ENCODE results near the gene C10orf90.

C10orf90 gene

DNA sequence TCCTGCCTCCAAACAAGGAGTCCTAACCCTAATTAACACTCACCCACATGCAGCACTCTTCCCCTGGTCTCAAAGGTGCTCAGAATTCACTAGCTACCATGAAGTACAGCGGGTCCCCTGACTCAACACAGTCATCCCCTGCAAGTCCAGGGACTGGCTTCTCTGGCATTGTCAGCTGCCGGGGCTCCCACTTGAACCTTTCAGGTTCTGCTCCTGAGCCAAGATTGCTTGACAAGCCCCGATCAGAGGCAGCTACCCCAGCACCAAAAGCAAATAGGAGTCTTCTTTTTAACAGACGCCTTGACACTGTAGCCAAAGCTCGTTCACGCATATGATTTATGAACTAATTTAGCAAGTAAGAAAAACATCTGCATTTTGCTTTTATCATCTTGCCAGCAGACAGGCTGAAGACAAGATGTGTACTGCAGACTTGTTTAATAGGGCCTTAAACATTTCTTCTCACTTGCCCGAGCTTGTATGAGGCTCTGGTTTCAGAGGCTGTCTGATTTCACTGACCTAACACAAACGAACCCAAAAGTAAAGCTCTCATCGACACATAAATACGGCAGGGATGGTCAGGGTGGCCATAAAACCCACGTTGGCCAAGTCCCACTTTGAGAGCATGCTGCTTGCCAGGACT is 214.6 kb downstream of the C10orf90 start:
- TF ChIP-seq TEAD4 (IDR thresholded peaks at IDR 0.05) = no peak
- TF ChIP-seq ZBTB7A (IDR thresholded peaks at IDR 0.05; ENCODE audit: low read depth) = no peak
- TF ChIP-seq, protein P1, sequence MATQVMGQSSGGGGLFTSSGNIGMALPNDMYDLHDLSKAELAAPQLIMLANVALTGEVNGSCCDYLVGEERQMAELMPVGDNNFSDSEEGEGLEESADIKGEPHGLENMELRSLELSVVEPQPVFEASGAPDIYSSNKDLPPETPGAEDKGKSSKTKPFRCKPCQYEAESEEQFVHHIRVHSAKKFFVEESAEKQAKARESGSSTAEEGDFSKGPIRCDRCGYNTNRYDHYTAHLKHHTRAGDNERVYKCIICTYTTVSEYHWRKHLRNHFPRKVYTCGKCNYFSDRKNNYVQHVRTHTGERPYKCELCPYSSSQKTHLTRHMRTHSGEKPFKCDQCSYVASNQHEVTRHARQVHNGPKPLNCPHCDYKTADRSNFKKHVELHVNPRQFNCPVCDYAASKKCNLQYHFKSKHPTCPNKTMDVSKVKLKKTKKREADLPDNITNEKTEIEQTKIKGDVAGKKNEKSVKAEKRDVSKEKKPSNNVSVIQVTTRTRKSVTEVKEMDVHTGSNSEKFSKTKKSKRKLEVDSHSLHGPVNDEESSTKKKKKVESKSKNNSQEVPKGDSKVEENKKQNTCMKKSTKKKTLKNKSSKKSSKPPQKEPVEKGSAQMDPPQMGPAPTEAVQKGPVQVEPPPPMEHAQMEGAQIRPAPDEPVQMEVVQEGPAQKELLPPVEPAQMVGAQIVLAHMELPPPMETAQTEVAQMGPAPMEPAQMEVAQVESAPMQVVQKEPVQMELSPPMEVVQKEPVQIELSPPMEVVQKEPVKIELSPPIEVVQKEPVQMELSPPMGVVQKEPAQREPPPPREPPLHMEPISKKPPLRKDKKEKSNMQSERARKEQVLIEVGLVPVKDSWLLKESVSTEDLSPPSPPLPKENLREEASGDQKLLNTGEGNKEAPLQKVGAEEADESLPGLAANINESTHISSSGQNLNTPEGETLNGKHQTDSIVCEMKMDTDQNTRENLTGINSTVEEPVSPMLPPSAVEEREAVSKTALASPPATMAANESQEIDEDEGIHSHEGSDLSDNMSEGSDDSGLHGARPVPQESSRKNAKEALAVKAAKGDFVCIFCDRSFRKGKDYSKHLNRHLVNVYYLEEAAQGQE (IDR thresholded peaks at IDR 0.05; ENCODE audit: low read depth) = no peak
- no peak for TF ChIP-seq EGR1 (IDR thresholded peaks at IDR 0.05)

DNA sequence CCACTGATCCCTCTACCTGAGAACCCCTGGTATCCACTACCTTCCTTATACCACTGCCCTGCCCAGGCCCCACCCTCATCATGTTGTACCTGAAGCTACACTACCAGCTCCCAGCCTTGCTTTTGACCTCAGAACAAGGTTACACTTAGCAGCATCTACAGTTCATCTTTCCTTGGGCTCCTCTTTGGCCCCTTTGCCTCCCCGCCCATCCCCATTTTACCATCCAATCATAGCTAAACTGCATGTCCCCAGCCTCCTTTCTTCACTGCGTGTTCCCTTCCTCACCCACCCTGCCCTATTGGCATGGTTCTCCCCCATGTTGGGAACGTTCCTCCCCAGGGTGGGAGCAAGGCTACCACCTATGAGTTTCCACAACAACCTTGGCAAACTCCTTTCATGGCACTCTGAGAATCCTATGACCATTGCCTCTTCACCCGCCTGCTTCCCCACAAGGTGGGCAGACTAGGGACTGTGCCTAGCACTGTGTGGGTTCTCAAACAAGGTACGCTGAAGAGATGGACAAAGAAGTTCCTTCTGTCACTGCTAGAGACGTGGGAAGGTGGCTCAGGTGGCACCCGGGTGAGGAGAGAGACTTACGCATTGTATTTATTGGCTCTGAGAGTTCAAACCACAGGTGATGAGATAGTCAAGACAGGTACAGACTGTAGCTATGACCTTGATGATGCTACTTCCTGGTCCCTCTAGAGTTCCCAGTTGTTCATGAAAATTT is 215.3 kb downstream of the C10orf90 start:
- TF ChIP-seq CREB1 (IDR thresholded peaks at IDR 0.05; ENCODE audit: low read depth) (no peak), YY1 (IDR thresholded peaks at IDR 0.05; ENCODE audit: low read depth) (no peak), TCF12 (IDR thresholded peaks at IDR 0.05; ENCODE audit: low read depth) (no peak)
- TF ChIP-seq, protein P2, sequence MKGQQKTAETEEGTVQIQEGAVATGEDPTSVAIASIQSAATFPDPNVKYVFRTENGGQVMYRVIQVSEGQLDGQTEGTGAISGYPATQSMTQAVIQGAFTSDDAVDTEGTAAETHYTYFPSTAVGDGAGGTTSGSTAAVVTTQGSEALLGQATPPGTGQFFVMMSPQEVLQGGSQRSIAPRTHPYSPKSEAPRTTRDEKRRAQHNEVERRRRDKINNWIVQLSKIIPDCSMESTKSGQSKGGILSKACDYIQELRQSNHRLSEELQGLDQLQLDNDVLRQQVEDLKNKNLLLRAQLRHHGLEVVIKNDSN (IDR thresholded peaks at IDR 0.05) = no peak

DNA sequence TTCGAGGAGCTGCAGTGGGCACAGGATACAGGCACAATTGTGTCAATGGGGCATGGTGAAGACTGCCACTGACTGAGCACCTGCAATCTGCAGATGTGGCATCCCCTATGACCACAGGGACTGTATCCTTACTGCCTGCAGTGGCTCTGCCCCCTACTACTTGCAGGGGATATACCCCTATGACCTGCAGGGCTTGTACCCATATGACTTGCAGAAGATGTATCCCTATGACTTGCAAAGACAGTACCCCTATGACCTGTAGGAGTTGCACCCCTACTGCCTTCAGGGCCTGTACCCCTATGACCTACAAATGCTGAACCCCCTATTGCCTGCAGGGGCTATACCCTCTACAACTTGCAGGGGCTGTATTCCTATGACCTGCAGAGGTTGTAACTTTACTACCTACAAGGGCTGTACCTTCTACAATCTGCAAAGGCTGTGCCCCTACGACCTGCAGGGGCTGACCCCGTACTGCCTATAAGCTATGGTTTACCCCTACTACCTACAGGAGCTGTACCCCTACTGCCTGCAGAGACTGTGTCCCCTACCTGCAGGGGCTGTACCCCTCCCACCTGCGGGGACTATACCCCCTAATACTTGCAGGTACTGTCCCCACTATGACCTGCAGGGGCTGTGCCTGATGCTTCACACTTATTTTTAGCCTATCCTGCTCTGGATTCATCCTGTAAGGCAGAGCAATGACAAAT is 216.3 kb downstream of the C10orf90 start:
- TF ChIP-seq TAF1 (IDR thresholded peaks at IDR 0.05; ENCODE audit: low read depth) (no peak), TEAD4 (IDR thresholded peaks at IDR 0.05) (no peak), FOXM1 (IDR thresholded peaks at IDR 0.05; ENCODE audit: borderline replicate concordance, low read depth) (no peak), YY1 (IDR thresholded peaks at IDR 0.05; ENCODE audit: low read depth) (no peak), EP300 (IDR thresholded peaks at IDR 0.05; ENCODE audit: borderline replicate concordance) (no peak), TCF12 (IDR thresholded peaks at IDR 0.05; ENCODE audit: low read depth) (no peak)

DNA sequence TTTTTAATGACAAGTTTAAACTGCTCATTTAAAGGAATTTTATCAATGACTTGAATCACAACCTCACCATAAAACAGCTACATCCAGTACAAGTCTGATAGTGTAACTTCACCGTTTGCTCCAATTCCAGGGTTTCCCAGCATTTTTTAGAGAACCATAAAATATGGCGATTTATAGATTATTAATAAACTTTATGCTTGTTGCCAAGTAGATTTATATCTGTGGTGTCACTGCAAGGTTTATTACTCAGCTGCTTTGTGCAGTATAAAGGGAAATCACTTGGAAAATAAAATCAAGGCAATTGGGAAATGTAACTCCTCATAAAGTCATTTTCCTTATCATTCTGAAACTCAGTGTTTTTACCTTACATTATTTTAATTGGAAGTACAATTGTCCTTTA is 218.2 kb downstream of the C10orf90 start:
- TF ChIP-seq, protein P1 (IDR thresholded peaks at IDR 0.05; ENCODE audit: low read depth) = no peak
- no peak for TF ChIP-seq FOXM1 (IDR thresholded peaks at IDR 0.05; ENCODE audit: borderline replicate concordance, low read depth)
- TF ChIP-seq, protein P3, sequence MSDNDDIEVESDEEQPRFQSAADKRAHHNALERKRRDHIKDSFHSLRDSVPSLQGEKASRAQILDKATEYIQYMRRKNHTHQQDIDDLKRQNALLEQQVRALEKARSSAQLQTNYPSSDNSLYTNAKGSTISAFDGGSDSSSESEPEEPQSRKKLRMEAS (IDR thresholded peaks at IDR 0.05) = no peak
- TF ChIP-seq, protein P2 (IDR thresholded peaks at IDR 0.05) = no peak
- no peak for TF ChIP-seq YY1 (IDR thresholded peaks at IDR 0.05; ENCODE audit: low read depth)
- TF ChIP-seq TEAD4 (IDR thresholded peaks at IDR 0.05) = no peak
- TF ChIP-seq RAD21 (IDR thresholded peaks at IDR 0.05; ENCODE audit: low read depth) = no peak
- TF ChIP-seq CEBPB (IDR thresholded peaks at IDR 0.05) = no peak
- no peak for TF ChIP-seq TAF1 (IDR thresholded peaks at IDR 0.05; ENCODE audit: low read depth)
- no peak for TF ChIP-seq TCF12 (IDR thresholded peaks at IDR 0.05; ENCODE audit: low read depth)
- TF ChIP-seq EP300 (IDR thresholded peaks at IDR 0.05; ENCODE audit: borderline replicate concordance) = no peak
- no peak for TF ChIP-seq NFIC (IDR thresholded peaks at IDR 0.05)
- TF ChIP-seq ZBTB7A (IDR thresholded peaks at IDR 0.05; ENCODE audit: low read depth) = no peak
- TF ChIP-seq CREB1 (IDR thresholded peaks at IDR 0.05; ENCODE audit: low read depth) = no peak
- TF ChIP-seq EGR1 (IDR thresholded peaks at IDR 0.05) = no peak

DNA sequence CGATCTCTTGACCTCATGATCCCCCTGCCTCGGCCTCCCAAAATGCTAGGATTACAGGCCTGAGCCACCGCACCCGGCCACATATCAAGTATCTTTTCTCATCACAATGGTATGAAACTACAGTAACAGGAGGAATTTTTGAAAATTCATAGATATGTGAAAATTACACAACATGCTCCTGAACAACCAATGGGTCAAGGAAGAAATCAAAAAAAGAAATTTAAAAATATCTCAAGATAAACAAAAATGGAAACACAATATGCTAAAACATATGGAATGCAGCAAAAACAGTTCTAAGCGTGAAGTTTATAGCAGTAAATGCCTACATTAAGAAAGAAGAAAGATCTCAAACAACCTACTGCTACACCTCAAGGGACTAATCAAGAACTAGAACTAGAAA is 222.4 kb downstream of the C10orf90 start:
- TF ChIP-seq ZBTB7A (IDR thresholded peaks at IDR 0.05; ENCODE audit: low read depth) = no peak
- TF ChIP-seq, protein P3 (IDR thresholded peaks at IDR 0.05) = no peak
- no peak for TF ChIP-seq FOXM1 (IDR thresholded peaks at IDR 0.05; ENCODE audit: borderline replicate concordance, low read depth)
- no peak for TF ChIP-seq RAD21 (IDR thresholded peaks at IDR 0.05; ENCODE audit: low read depth)
- TF ChIP-seq YY1 (IDR thresholded peaks at IDR 0.05; ENCODE audit: low read depth) = no peak
- TF ChIP-seq, protein P2 (IDR thresholded peaks at IDR 0.05) = no peak
- no peak for TF ChIP-seq TEAD4 (IDR thresholded peaks at IDR 0.05)
- TF ChIP-seq TAF1 (IDR thresholded peaks at IDR 0.05; ENCODE audit: low read depth) = no peak
- TF ChIP-seq CEBPB (IDR thresholded peaks at IDR 0.05) = no peak
- no peak for TF ChIP-seq EP300 (IDR thresholded peaks at IDR 0.05; ENCODE audit: borderline replicate concordance)
- no peak for TF ChIP-seq CREB1 (IDR thresholded peaks at IDR 0.05; ENCODE audit: low read depth)
- TF ChIP-seq EGR1 (IDR thresholded peaks at IDR 0.05) = no peak
- TF ChIP-seq, protein P1 (IDR thresholded peaks at IDR 0.05; ENCODE audit: low read depth) = no peak
- TF ChIP-seq TCF12 (IDR thresholded peaks at IDR 0.05; ENCODE audit: low read depth) = no peak
- TF ChIP-seq NFIC (IDR thresholded peaks at IDR 0.05) = no peak

Measured in Ishikawa (cell line).